Type B pancreatic cell (in vitro differentiated cells): ENCODE data around the gene TOMM20. TPM values are rescaled to one million over a fixed set of nuclear protein-coding genes. Genes with fewer than 3 reads are reported as not detected.
A peak's percentile ranks its signal among the peaks of the same experiment; 100 is the strongest.
"Not testable (repeated sequence)": the region's sequence is repeated elsewhere in the genome, so short reads cannot be mapped to it uniquely, and the experiment has no call there.

Source experiments
- DNase-seq: peaks from one replicate; pipeline ENCODE4 v3.0.0; 2021; ENCODE audit warnings: mixed read lengths; ENCODE audit not compliant: unreplicated experiment; ENCODE audit errors: extremely low spot score
- H3K27ac Mint-ChIP-seq: 2 replicates; pipeline ENCODE4 v1.8.0; 2021; ENCODE audit warnings: mild to moderate bottlenecking, mixed read lengths
- H3K27me3 Mint-ChIP-seq: 2 replicates; pipeline ENCODE4 v1.8.0; 2021; ENCODE audit warnings: mixed read lengths
- H3K36me3 Mint-ChIP-seq: 2 replicates; pipeline ENCODE4 v1.8.0; 2021; ENCODE audit warnings: mixed read lengths
- H3K4me1 Mint-ChIP-seq: one replicate; pipeline ENCODE4 v1.8.0; 2021; ENCODE audit warnings: mixed read lengths; ENCODE audit not compliant: unreplicated experiment
- H3K4me3 Mint-ChIP-seq: 2 replicates; pipeline ENCODE4 v1.8.0; 2021; ENCODE audit warnings: mild to moderate bottlenecking, mixed read lengths
- H3K9me3 Mint-ChIP-seq: 2 replicates; pipeline ENCODE4 v1.8.0; 2021; ENCODE audit warnings: mixed read lengths
- CTCF ChIP-seq: fragments of 200-600 bp; sonication (generic); conservative IDR thresholded peaks from 2 replicates; pipeline ENCODE4 v1.5.0; 2021; ENCODE audit warnings: antibody characterized with exemption, mild to moderate bottlenecking
- total RNA-seq: library from RNA; stranded (reverse); gene quantifications from 2 replicates; pipeline ENCODE4 v1.2.1, GENCODE V29; 2021; ENCODE audit warnings: low replicate concordance

The TOMM20 gene
- total RNA-seq, 1 donor from 2014 or later = 119 TPM

DNA sequence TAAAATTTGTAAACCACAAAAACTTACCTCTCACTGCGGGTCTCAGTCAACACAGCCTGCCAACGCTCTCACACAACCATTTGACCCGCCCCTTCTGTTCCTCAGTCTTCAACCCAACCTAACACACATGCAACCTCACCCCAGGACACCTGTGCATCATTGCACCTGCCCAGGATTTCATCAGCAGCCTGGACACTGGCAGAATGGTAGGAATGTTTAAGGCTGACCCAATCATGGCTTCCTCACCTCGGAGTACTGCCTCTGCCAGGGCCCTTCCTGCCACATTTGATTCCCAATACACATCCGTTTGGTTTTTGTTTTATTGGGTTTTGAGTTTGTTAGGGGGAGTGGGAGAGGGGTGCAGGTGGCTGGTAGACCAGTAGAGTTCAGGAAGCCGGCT, 40.7 kb downstream of the TOMM20 start:
- TF ChIP-seq CTCF = no peak
- DNase-seq = no peak
- no peak overlapping the region for H3K4me3 Mint-ChIP-seq
- H3K4me1 Mint-ChIP-seq = peaks cover 26% of the 10 kb centered on the region
- H3K36me3 Mint-ChIP-seq = no peaks in the 10 kb centered on the region
- no peaks in the 10 kb centered on the region for H3K27me3 Mint-ChIP-seq
- H3K27ac Mint-ChIP-seq = no peak overlapping the region
- no peaks in the 10 kb centered on the region for H3K9me3 Mint-ChIP-seq

GRCh38 chr1:235085411-235086117, 43.1 kb downstream of the TOMM20 start:
- H3K27ac Mint-ChIP-seq, H3K27me3 Mint-ChIP-seq, DNase-seq, H3K4me3 Mint-ChIP-seq, H3K36me3 Mint-ChIP-seq, H3K9me3 Mint-ChIP-seq: not testable (repeated sequence)
- H3K4me1 Mint-ChIP-seq = peaks cover 25% of the 10 kb centered on the region

GRCh38 chr1:235080788-235081187, 47.8 kb downstream of the TOMM20 start:
- DNase-seq, H3K27ac Mint-ChIP-seq, H3K36me3 Mint-ChIP-seq, H3K27me3 Mint-ChIP-seq, H3K4me3 Mint-ChIP-seq, H3K9me3 Mint-ChIP-seq: not testable (repeated sequence)
- H3K4me1 Mint-ChIP-seq = peaks cover 32% of the 10 kb centered on the region

- peaks cover 37% of the 10 kb centered on the region for H3K4me1 Mint-ChIP-seq
Observed at GRCh38 chr1:235080297-235080657, 48.4 kb downstream of the TOMM20 start.

GRCh38 chr1:235079443-235080296, 49.0 kb downstream of the TOMM20 start:
- Mint-ChIP-seq H3K4me3 (no peak overlapping the region), H3K4me1 (peaks cover 43% of the 10 kb centered on the region), H3K36me3 (no peaks in the 10 kb centered on the region), H3K27ac (peak overlapping the region; percentile 28), H3K9me3 (no peaks in the 10 kb centered on the region), H3K27me3 (no peaks in the 10 kb centered on the region)
- DNase-seq = no peak
- no peak for TF ChIP-seq CTCF

More at GRCh38 chr1:235080297-235080657, 48.4 kb downstream of the TOMM20 start:
- H3K27me3 Mint-ChIP-seq, H3K4me3 Mint-ChIP-seq, H3K36me3 Mint-ChIP-seq, H3K9me3 Mint-ChIP-seq, DNase-seq: not testable (repeated sequence)
- H3K27ac Mint-ChIP-seq = peak overlapping the region; percentile 28

DNA sequence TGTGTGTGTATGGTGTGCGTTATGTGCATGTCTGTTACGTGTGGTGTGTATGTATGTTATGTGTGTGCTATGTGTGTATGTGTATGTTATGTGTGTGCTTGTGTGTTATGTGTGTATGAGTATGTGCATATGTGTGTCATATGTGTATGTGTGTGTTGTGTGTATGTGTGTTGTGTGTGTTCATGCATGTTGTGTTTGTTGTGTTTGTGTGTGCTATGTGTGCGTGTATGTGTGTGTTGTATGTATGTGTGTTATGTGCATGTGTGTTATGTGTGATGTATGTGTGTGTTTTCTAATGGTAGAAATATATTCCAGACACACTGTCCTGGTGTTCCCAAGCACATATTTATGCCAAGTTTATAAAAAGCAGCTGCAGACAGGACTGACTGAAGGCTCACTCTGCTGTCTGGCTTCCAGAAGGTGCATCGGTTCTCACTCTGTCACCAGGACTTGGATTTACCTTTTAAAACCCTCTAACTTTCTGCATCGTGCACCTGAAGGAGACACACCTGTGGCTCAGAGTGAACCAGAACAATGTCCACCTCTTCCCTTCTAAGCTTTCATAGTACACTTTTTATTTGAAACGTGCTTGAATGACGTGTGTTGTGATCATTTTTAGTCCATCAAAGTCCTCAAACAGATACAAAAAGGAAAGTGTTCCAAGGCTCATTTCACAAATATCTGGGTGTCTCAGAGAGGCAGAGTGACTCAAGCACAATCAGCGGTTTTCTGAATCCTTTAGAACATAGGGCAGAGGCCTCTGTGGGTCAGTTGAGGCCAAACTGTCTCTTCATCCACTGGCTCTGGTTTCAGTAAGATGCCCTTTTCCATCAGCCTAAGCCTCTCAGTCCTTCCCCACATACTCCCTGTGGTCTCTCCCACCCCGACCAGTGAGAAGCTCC, 49.9 kb downstream of the TOMM20 start:
- H3K36me3 Mint-ChIP-seq = no peaks in the 10 kb centered on the region
- H3K4me1 Mint-ChIP-seq = peaks cover 44% of the 10 kb centered on the region
- no peak overlapping the region for H3K4me3 Mint-ChIP-seq
- no peak for TF ChIP-seq CTCF
- no peaks in the 10 kb centered on the region for H3K27me3 Mint-ChIP-seq
- H3K9me3 Mint-ChIP-seq = no peaks in the 10 kb centered on the region
- DNase-seq = no peak
- no peak overlapping the region for H3K27ac Mint-ChIP-seq
